ENCODE data around the gene MRPL17.

Gene MRPL17

DNA sequence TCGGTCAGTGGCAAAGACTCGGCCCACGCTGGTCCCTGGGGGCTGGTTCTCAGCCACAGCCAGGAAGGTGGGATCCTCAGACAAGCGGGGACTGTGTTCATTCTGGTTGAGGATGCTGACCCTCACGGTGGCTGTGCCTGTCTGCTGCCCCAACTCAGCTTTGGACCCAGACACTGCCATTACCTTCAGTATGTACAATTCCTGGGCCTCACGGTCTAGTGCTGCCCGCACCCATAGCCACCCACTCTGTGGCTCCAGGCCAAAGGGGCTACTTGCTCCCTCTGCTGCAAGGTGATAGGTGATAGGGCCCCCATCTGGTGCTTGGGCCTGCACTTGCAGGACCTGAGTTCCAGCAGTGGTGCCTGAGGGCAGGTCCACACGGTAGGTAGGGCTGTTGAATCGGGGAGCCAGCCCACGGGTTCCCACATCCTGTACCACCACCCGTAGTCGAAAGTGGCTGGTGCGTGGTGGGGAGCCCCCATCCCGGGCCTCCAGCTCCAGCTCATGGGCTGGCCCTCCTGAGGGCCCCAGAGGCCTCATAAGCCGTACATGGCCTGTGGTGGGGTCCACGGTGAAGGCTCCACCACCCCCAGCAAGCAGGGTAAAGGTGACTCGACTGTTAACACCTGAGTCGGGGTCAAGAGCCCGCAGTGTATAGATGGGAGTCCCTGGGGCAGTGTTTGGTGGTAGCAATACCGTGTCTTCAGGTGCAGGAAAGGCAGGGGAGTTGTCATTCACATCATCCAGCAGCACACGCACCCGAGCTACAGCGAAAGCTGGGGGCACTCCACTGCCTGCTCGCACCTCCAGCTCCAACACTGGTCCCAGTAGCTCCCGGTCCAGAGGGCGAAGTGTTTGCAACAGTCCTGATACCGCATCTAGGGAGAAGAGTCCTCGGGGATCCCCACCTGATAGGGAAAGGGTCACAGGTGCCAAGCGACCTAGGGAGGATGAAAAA is 50.7 kb downstream of the MRPL17 start:
- DNase-seq (ENCODE audit: low read depth) = no peak

DNA sequence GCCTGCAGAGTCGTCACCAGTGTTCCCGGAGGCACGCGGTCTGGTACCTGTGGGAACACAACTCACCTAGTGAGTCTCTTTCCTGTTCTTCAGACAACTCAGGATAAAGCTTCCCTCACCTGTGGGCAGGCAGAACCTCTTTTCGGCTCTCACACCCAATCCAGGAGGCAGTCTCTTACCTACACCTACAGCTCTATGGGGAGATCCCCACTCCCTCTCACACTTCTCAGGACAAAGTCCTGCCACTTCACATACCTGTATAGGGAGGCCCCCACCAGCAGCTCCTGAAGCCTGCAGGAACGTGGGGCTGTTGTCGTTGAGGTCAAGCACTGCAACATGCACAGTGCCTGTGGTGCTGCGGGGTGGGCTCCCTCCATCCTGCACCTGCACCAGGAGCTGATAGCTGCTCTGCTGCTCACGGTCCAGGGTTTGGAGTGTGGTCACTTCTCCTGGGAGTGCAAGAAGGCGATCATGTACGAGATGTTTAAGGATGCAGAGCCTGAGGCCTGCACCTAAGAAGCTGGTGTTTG is 51.7 kb downstream of the MRPL17 start:
- DNase-seq (ENCODE audit: low read depth) = no peak

DNA sequence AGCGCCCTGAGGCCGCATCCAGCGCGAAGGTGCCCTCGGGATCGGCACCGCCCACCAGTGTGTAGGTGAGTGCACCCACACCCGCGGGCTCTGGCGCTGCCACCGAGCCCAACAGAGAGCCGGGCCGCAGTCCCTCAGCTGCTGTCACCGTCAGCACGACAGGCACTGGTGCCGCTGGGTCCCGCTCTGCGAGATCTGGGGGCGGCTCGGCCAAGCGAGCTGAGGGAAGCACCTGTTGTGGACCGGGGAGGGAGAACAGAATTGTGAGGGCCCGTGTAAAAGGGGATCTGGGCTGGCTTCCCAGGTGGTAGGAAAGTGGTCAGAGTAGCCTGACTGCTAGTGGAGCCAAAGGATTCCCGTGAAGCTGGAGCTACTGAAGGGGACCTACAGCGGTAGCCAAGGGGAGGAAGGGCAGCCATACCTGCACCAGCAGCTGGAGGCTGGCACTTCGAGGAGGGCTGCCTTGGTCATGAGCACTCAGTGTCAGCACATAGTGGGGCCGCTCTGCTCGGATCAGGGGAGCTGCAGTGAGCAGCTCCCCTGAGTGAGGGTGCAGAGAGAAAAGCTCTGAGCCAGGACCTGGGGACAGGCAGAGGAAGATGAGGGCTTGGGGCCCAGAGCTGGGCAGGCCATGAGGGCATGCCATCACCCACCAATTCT is 52.4 kb downstream of the MRPL17 start:
- no peak for DNase-seq (ENCODE audit: low read depth)
